IMR-90 (cell line): Measurements from ENCODE around the gene PKP3. TPM values are rescaled to one million over a fixed set of nuclear protein-coding genes. Genes with fewer than 3 reads are reported as not detected.

ENCODE experiments used
- ATAC-seq: fragments of 200-7000 bp; cut with Tn5 transposase; 2 replicates; pipeline ENCODE4 v1.9.1; 2020; ENCODE audit warnings: low read depth, mild to moderate bottlenecking, moderate library complexity
- BruUV-seq: library from RNA; stranded (reverse); fragments of 400-500 nt; replicated peaks from 2 replicates; lab custom pipeline; 2021; lab: Mats Ljungman, UMichigan
- CTCF ChIA-PET: fragments of 300-600 bp; formaldehyde crosslinking; extraction: SDS; loops from one replicate; lab custom pipeline; 2021; ENCODE audit warnings: antibody characterized with exemption; lab: Yijun Ruan, JAX
- POLR2A ChIA-PET: fragments of 300-600 bp; sonication (Branson Sonifier 250); formaldehyde crosslinking; loops from one replicate; lab custom pipeline; 2022; ENCODE audit warnings: antibody characterized with exemption; ENCODE audit not compliant: unreplicated experiment; lab: Charles Lee
- DNase-seq: peaks from one replicate; pipeline ENCODE4 v3.0.0; 2013
- H2AFZ ChIP-seq: replicated peaks from 2 replicates; pipeline ENCODE3; 2013; ENCODE audit warnings: low read length, mild to moderate bottlenecking; ENCODE audit not compliant: poor library complexity
- H2AK5ac ChIP-seq: 2 replicates; pipeline ENCODE4 v1.6.1; 2013; ENCODE audit warnings: low read depth, low read length, inconsistent platforms
- H2AK9ac ChIP-seq: replicated peaks from 2 replicates; pipeline ENCODE3; 2013; ENCODE audit warnings: mild to moderate bottlenecking, low read depth, low read length, moderate library complexity; ENCODE audit not compliant: poor library complexity
- H2BK120ac ChIP-seq: 2 replicates; pipeline ENCODE4 v1.6.1; 2013; ENCODE audit warnings: low read depth, low read length, inconsistent platforms
- H2BK15ac ChIP-seq: 3 replicates; pipeline ENCODE4 v1.6.1; 2013; ENCODE audit warnings: low read depth, low read length, inconsistent platforms
- H2BK20ac ChIP-seq: 2 replicates; pipeline ENCODE4 v1.6.1; 2013; ENCODE audit warnings: low read depth, mild to moderate bottlenecking, inconsistent platforms, low read length, moderate library complexity
- H2BK5ac ChIP-seq: 2 replicates; pipeline ENCODE4 v1.6.1; 2013; ENCODE audit warnings: mild to moderate bottlenecking, low read depth, low read length, inconsistent platforms; ENCODE audit not compliant: poor library complexity, severe bottlenecking
- H3K14ac ChIP-seq: replicated peaks from 2 replicates; pipeline ENCODE4 v1.6.1; 2013; ENCODE audit warnings: low read depth, low read length, inconsistent platforms
- H3K18ac ChIP-seq: 2 replicates; pipeline ENCODE4 v1.6.1; 2013; ENCODE audit warnings: low read depth, low read length, control low read depth
- H3K23ac ChIP-seq: 2 replicates; pipeline ENCODE4 v1.6.1; 2013; ENCODE audit warnings: low read depth, low read length, inconsistent platforms
- H3K27ac ChIP-seq: 2 replicates; pipeline ENCODE4 v1.5.1; 2013; ENCODE audit warnings: mild to moderate bottlenecking, control low read depth, low read length; ENCODE audit not compliant: insufficient read depth
- H3K27me3 ChIP-seq: 2 replicates; pipeline ENCODE4 v1.6.1; 2013; ENCODE audit warnings: low read length; ENCODE audit not compliant: control insufficient read depth, insufficient read depth
- H3K36me3 ChIP-seq: 2 replicates; pipeline ENCODE4 v1.6.1; 2013; ENCODE audit warnings: low read length, mixed read lengths; ENCODE audit not compliant: control insufficient read depth, insufficient read depth
- H3K4ac ChIP-seq: 2 replicates; pipeline ENCODE4 v1.6.1; 2013; ENCODE audit warnings: low read depth, low read length, inconsistent platforms
- H3K4me1 ChIP-seq: 2 replicates; pipeline ENCODE4 v1.6.1; 2013; ENCODE audit warnings: low read length, mixed read lengths; ENCODE audit not compliant: control insufficient read depth, insufficient read depth
- H3K4me2 ChIP-seq: 2 replicates; pipeline ENCODE4 v1.6.1; 2013; ENCODE audit warnings: low read depth, mild to moderate bottlenecking, control low read depth, low read length, moderate library complexity
- H3K4me3 ChIP-seq: 2 replicates; pipeline ENCODE4 v1.5.1; 2013; ENCODE audit warnings: low read depth, mild to moderate bottlenecking, control low read depth, low read length, moderate library complexity; ENCODE audit not compliant: insufficient read depth
- H3K56ac ChIP-seq: 2 replicates; pipeline ENCODE4 v1.6.1; 2013; ENCODE audit warnings: low read length, inconsistent platforms; ENCODE audit not compliant: insufficient read depth; ENCODE audit errors: extremely low read depth
- H3K79me1 ChIP-seq, 2 experiments: 2 replicates each; pipeline ENCODE4 v1.6.1; 2013; ENCODE audit warnings: low read length in 2 of 2, inconsistent platforms in 1 of 2, low read depth in 1 of 2
- H3K9ac ChIP-seq: 2 replicates; pipeline ENCODE4 v1.6.1; 2013; ENCODE audit warnings: low read depth, low read length, control low read depth
- H3K9me1 ChIP-seq: 2 replicates; pipeline ENCODE4 v1.6.1; 2013; ENCODE audit warnings: low read length, inconsistent platforms; ENCODE audit not compliant: insufficient read depth
- H3K9me3 ChIP-seq: 2 replicates; pipeline ENCODE4 v1.6.1; 2013; ENCODE audit warnings: low read length; ENCODE audit not compliant: control insufficient read depth, insufficient read depth
- H4K20me1 ChIP-seq: 2 replicates; pipeline ENCODE4 v1.6.1; 2013; ENCODE audit warnings: low read length, inconsistent platforms; ENCODE audit not compliant: insufficient read depth
- H4K5ac ChIP-seq: 2 replicates; pipeline ENCODE4 v1.6.1; 2013; ENCODE audit warnings: mild to moderate bottlenecking, low read depth, low read length, control low read depth
- H4K8ac ChIP-seq, 2 experiments: 2 replicates each; pipeline ENCODE4 v1.6.1; 2013; ENCODE audit warnings: low read depth in 2 of 2, low read length in 2 of 2, control low read depth in 1 of 2, inconsistent platforms in 1 of 2
- H4K91ac ChIP-seq: 2 replicates; pipeline ENCODE4 v1.6.1; 2013; ENCODE audit warnings: low read depth, low read length, inconsistent platforms; ENCODE audit not compliant: insufficient read depth
- BHLHE40 ChIP-seq: fragments of 150-350 bp; IDR thresholded peaks from 2 replicates; pipeline ENCODE4 v1.6.1; 2016; ENCODE audit warnings: mild to moderate bottlenecking, low read depth, low read length
- CEBPB ChIP-seq: IDR thresholded peaks from 2 replicates; pipeline ENCODE4 v1.6.1; 2012; ENCODE audit warnings: low read depth, low read length, improper control_type of control experiment
- CHD1 ChIP-seq: IDR thresholded peaks from 2 replicates; pipeline ENCODE4 v1.6.1; 2012; ENCODE audit warnings: low read depth, low read length, improper control_type of control experiment
- CTCF ChIP-seq: conservative IDR thresholded peaks from 2 replicates; pipeline ENCODE4 v1.5.1; 2012; ENCODE audit warnings: mild to moderate bottlenecking, low read depth, low read length, improper control_type of control experiment
- FOS ChIP-seq: fragments of 150-350 bp; IDR thresholded peaks from 2 replicates; pipeline ENCODE4 v1.6.1; 2016; ENCODE audit warnings: low read depth, low read length
- MAFK ChIP-seq: IDR thresholded peaks from 2 replicates; pipeline ENCODE4 v1.6.1; 2012; ENCODE audit warnings: low read depth, low read length, improper control_type of control experiment
- MAZ ChIP-seq: IDR thresholded peaks from 2 replicates; pipeline ENCODE4 v1.6.1; 2012; ENCODE audit warnings: low read depth, mild to moderate bottlenecking, low read length, improper control_type of control experiment, moderate library complexity, borderline replicate concordance
- MXI1 ChIP-seq: IDR thresholded peaks from 2 replicates; pipeline ENCODE4 v1.6.1; 2012; ENCODE audit warnings: low read depth, mild to moderate bottlenecking, low read length, moderate library complexity, borderline replicate concordance
- NFE2L2 ChIP-seq: fragments of 150-350 bp; IDR thresholded peaks from 2 replicates; pipeline ENCODE4 v1.6.1; 2016; ENCODE audit warnings: low read depth, mild to moderate bottlenecking, low read length
- POLR2A ChIP-seq: IDR thresholded peaks from 2 replicates; pipeline ENCODE4 v1.6.1; 2012; ENCODE audit warnings: mild to moderate bottlenecking, low read depth, low read length
- RAD21 ChIP-seq: IDR thresholded peaks from 2 replicates; pipeline ENCODE4 v1.6.1; 2012; ENCODE audit warnings: low read length, improper control_type of control experiment
- RCOR1 ChIP-seq: IDR thresholded peaks from 2 replicates; pipeline ENCODE4 v1.6.1; 2012; ENCODE audit warnings: mild to moderate bottlenecking, low read length, improper control_type of control experiment; ENCODE audit not compliant: insufficient replicate concordance
- RFX5 ChIP-seq: IDR thresholded peaks from 2 replicates; pipeline ENCODE4 v1.8.0; 2012; ENCODE audit warnings: low read depth, mild to moderate bottlenecking, low read length, moderate library complexity
- SMC3 ChIP-seq: fragments of 150-350 bp; IDR thresholded peaks from 2 replicates; pipeline ENCODE4 v1.6.1; 2016; ENCODE audit warnings: low read depth, mild to moderate bottlenecking, antibody characterized with exemption, low read length, moderate library complexity
- WGBS, 2 experiments: methylation state at CpG; one replicate each; pipeline versions ENCODE4 v1.1.5 to v1.1.7; 2013; ENCODE audit warnings: missing lambda C conversion rate in 2 of 2; ENCODE audit not compliant: insufficient read length in 1 of 2; ENCODE audit errors: extremely low coverage in 2 of 2; 5-methylcytosine and 5-hydroxymethylcytosine counted together
- dilution Hi-C: fragments of 300-500 bp; cut with HindIII; formaldehyde crosslinking; loops from one replicate; pipeline ENCODE4 v1.14.3; 2018; ENCODE audit warnings: low sequenced_read_pairs; ENCODE audit not compliant: unreplicated experiment
- in situ Hi-C: fragments of 300-500 bp; cut with MboI; formaldehyde crosslinking; loops from 3 replicates; pipeline ENCODE4 v1.14.3; 2019; ENCODE audit warnings: low sequenced_read_pairs, inconsistent platforms, mixed read lengths
- intact Hi-C: fragments of 100-400 bp; cut with micrococcal nuclease; formaldehyde crosslinking; loops from 2 replicates; pipeline ENCODE4 v1.10.0; 2022
- polyA plus RNA-seq, 3 experiments: library from polyadenylated mRNA; depleted of rRNA; stranded (reverse); fragments of >200 nt; gene quantifications; 2 replicates each; pipeline ENCODE4 v1.2.3, GENCODE V29; 2012; ENCODE audit warnings: low replicate concordance in 1 of 3
- total RNA-seq: library from RNA; depleted of rRNA; stranded (reverse); fragments of >200 nt; gene quantifications from 2 replicates; pipeline ENCODE4 v1.2.3, GENCODE V29; 2012
- TF ChIP-seq, protein P1 (sequence below): fragments of 150-350 bp; IDR thresholded peaks from 2 replicates; pipeline ENCODE4 v1.6.1; 2016; ENCODE audit warnings: low read depth, mild to moderate bottlenecking, low read length, moderate library complexity, borderline replicate concordance
- TF ChIP-seq, protein P2 (sequence below): fragments of 150-350 bp; IDR thresholded peaks from 2 replicates; pipeline ENCODE4 v1.6.1; 2017; ENCODE audit warnings: mild to moderate bottlenecking, antibody characterized with exemption, low read length, low read depth

The PKP3 gene
- total and polyA plus RNA-seq, 2 of the 4 experiments (the other 2 are of a cell fraction): 1.5 to 2.2 TPM

DNA sequence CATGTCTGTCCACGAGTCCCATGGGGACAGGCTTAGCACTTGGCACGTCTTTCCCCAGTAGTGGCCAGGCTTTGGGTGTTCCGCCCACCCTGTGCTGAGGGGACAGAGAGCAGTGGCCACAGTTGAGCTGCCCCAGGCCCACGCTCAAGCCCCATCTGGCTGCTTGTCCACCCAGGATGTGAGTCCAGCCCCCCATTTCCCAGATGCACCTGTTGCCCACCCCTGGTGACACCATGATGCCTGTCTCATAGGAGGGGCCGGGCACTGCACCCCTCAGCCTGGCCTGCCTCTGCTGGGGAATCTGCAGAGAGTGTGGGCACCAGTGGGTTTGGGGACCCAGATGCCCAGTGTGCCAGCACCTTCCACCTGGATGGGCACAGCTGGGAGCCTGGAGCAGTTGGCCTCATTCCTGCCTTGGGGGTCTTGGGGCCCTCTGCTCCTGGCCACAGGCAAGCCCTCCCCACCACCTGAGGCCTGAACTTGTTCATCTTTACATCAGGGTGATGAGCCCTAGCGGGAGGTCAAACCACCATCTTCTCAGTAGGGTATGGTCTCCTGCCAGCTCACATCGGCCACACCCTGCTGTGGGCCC lies 15.1 kb downstream of the PKP3 start:
- POLR2A ChIA-PET: no interaction called here
- CTCF ChIA-PET: no interaction called here
- Histone ChIP-seq H3K79me1 (no peaks in the 10 kb centered on the region), H3K18ac (no peak overlapping the region), H3K23ac (no peak overlapping the region), H3K9ac (no peak overlapping the region), H2AK9ac (no peak overlapping the region), H2BK20ac (no peak overlapping the region), H3K4ac (no peak overlapping the region), H4K5ac (no peak overlapping the region), H3K27ac (no peak overlapping the region), H3K9me3 (no peaks in the 10 kb centered on the region), H3K4me1 (peaks cover 3% of the 10 kb centered on the region; the same call in 1 of the 2 replicates), H4K91ac (no peak overlapping the region), H2BK15ac (no peak overlapping the region), H3K9me1 (no peaks in the 10 kb centered on the region), H3K14ac (no peak overlapping the region), H2BK120ac (no peak overlapping the region), H3K4me3 (no peak overlapping the region), H4K20me1 (no peaks in the 10 kb centered on the region), H2AK5ac (no peak overlapping the region), H3K36me3 (no peaks in the 10 kb centered on the region), H3K27me3 (no peaks in the 10 kb centered on the region; the same call in 1 of the 2 replicates), H4K8ac (no peak overlapping the region), H3K56ac (no peak overlapping the region), H2AFZ (no peak overlapping the region), H2BK5ac (no peak overlapping the region), H3K4me2 (no peak overlapping the region)
- WGBS, 2 experiments: 74% methylated on average over 4 of the region's 7 CpGs; no CpG with 5 or more reads in 1 of the 2 experiments
- DNase-seq: no peak
- no TSS peak for BruUV-seq
- intact Hi-C loops: no loop called here
- in situ Hi-C loops: no loop called here
- ATAC-seq: no peak
- dilution Hi-C loops: no loop called here
- TF ChIP-seq CHD1 (no peak), RCOR1 (no peak), NFE2L2 (no peak), CTCF (no peak), FOS (no peak), MAFK (no peak), RFX5 (no peak), BHLHE40 (no peak), RAD21 (no peak), CEBPB (no peak), SMC3 (no peak), MXI1 (no peak), MAZ (no peak), POLR2A (no peak)
- TF ChIP-seq, protein P1, sequence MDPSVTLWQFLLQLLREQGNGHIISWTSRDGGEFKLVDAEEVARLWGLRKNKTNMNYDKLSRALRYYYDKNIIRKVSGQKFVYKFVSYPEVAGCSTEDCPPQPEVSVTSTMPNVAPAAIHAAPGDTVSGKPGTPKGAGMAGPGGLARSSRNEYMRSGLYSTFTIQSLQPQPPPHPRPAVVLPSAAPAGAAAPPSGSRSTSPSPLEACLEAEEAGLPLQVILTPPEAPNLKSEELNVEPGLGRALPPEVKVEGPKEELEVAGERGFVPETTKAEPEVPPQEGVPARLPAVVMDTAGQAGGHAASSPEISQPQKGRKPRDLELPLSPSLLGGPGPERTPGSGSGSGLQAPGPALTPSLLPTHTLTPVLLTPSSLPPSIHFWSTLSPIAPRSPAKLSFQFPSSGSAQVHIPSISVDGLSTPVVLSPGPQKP: no peak
- TF ChIP-seq, protein P2, sequence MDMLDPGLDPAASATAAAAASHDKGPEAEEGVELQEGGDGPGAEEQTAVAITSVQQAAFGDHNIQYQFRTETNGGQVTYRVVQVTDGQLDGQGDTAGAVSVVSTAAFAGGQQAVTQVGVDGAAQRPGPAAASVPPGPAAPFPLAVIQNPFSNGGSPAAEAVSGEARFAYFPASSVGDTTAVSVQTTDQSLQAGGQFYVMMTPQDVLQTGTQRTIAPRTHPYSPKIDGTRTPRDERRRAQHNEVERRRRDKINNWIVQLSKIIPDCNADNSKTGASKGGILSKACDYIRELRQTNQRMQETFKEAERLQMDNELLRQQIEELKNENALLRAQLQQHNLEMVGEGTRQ: no peak
